Stimulated activated CD8-positive, alpha-beta memory T cell treated with anti-CD3 and anti-CD28 coated beads, Interleukin-4, amount 100 ng/mL, for 4 hours (primary cell): ENCODE measurements around the gene COBL.

Experiments used
- DNase-seq, 2 donors: peaks; one replicate each; pipeline ENCODE4 v3.0.0-alpha.2; 2020; ENCODE audit warnings: low read depth in 2 of 2, low spot score in 1 of 2

The COBL gene

DNA sequence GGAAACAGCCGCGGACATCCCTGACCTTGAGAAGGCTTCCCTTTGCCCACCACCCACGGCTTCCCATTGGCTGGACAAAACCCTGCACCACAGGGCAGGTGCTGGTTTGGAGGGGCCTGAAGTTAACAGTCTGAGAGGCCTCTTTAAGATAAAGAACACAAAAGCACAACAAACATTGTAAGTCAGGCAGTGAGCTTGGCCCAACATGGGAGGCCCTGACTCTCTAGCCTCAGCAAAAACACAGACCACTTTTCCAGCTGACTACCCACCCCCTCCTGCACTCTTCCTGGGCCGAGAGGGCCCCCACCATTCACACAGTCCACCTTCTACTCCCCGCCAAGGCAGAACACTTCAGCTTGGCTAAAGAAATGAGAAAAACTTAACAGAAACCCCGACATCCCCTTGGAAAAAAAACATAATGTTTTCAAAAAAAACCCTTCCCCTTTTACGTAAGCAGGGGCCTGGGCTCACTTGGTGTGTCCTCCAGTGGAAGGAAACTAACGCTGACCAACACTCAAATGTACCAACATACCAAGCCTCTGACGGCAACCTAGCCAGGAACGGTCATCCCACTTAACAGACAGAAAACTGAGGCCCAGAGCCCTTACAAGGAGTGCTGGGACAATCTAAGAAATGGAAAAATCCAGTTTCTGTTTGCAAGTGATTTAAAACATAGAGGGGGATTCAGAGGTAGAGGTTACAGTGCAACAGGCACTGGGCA lies 80.9 kb downstream of the COBL start:
- no peak for DNase-seq

DNA sequence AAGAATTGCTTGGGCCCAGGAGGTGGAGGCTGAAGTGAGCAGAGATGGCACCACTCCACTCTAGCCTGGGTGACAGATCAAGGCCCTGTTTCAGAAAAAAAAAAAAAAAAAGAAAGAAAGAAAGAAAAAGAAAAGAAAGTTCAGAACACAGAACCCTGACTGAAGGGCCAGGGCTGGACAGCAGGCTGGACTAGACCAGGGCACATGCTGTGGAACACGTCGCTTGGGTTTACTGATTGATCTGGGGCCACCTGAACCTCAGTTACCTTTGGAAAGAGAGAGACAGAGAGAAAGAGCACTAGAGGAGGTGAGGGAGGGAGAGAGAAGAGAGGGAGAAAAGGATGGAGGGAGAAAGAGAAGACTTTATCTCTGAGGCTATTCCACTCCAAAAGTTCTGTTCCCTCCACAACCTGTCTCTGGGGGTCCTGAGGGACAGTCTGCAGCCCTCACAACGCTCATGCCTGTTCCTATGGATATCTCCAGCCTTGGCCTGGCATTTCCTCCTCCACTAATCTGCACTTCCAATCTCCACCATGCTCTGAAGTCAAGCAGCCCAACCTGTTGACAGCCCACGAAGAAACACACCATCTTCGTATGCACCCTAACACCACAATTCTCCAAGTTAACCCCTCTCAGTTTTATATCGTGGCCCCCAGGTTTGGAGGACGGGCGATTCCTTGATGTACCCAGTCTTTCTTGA lies 81.8 kb downstream of the COBL start:
- no peak for DNase-seq

DNA sequence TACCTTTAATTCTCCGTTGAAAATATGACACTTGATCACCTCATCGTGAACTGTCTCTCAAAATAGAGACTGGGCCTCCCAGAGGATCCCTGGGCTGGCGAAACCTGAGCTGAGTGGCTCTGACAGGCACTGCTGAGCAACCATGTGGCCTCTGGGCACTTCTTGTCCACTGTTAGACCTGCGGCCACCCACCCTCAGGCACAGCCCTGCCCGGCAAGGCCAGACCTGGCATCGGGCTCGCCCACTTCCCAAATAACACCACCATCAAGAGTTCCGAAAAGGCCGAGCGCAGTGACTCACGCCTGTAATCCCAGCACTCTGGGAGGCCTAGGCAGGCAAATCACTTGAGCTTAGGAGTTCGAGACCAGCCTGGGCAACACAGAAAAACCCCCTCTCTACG lies 82.5 kb downstream of the COBL start:
- no peak for DNase-seq

DNA sequence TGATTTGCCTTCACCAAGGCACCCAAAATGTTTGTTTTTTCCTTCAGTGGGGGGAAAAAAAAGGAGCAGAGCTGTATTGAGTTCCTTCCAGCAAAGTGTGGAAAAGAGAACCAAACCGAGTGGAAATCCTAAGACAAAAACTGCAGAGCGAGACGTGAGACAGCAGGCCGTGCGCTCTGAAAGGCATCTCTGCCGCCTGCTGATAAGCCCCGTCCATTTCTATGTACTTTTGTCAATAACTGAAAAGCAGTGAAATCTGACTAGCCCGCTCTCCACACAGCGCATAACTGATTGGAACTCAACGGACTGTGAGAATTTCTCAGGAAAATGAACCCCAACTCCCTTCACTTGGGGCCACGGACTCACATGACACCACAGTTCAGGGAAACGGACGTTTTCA lies 83.2 kb downstream of the COBL start:
- DNase-seq = no peak

DNA sequence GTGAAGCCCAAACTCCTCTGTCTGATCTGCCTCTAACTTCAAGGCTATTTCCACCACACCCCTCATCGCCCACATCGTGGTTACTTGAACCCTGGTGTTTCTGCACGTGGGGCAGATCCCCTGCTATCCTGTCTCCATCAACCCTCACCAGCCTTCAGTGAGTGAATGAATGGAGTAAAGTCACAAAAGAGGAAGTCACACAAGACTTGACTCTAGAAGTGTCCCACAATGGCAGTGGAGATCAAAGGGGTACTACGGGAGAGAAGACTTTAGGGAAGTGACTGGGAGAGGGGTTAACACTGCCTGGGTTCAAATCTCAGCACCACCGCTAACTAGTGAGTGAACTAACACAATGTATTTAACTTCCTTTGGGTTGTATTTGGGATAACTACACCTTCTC lies 85.9 kb downstream of the COBL start:
- DNase-seq = no peak

DNA sequence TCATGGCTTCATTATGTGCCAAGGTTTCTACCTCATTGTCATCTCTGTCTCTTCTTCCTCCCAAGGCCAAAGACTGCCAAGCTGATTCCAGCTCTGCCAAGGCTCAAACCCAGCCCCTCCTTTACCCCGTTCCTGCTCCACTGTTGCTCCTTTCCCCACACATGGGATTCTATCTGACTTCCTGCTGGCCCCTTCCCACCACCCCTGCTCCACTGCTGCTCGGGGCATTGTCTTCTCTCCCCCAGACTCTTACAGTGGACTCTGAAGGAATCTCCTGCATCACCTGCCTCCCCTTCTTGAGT lies 86.3 kb downstream of the COBL start:
- DNase-seq = no peak

DNA sequence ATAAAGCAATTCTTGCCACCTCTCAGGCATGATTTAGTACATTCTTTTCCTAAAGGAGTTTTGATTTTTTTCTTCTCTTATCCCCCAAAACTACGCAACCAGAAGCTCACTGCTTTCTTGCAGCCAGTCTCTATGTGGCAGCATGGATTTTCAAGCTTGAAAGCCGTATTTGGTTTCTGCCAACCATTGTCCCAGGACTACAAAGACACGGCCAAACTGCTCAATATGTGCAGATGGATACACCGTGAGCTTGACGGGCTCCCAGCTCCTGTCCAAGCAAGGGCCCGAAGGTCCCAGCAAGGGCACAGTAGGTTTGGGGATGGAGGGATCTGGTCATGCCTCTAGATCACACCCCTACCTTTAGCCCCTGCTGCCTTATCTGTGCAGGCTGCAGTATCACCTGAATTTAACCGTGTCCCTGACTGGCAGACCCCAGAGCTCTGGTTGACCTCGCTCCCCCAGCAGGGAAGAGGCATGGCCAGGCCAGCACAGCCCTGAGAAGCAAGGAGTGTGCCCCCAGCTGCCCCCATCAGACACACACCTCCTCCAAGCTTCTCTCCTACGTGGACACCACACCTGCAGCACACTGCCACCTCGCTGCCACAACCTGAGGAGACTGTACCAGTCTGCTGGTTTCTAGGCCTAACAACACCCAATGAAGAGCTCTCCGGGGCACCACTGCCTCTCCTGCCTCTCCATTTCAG lies 86.8 kb downstream of the COBL start:
- no peak for DNase-seq

DNA sequence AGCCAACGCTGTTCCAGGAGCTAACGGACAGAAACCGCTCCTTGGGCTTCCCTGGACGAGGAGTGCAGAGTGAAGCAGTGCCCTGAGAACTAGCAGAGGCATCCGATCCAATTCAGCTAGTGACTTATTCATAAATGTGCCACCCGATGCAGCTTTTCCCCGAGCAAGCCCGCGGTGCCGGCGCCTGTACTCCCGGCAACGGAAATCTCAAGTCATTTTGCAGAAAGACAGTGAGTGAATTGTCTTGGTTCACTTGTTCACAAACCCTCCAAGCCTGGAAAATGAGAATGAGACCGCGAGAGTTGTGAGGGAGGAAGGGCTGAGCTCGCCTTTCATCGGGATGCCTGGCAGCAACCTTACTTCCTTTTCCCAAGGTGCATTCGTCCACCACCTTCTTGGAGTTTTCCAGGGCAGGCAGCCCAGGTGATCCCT lies 87.5 kb downstream of the COBL start:
- DNase-seq = no peak

DNA sequence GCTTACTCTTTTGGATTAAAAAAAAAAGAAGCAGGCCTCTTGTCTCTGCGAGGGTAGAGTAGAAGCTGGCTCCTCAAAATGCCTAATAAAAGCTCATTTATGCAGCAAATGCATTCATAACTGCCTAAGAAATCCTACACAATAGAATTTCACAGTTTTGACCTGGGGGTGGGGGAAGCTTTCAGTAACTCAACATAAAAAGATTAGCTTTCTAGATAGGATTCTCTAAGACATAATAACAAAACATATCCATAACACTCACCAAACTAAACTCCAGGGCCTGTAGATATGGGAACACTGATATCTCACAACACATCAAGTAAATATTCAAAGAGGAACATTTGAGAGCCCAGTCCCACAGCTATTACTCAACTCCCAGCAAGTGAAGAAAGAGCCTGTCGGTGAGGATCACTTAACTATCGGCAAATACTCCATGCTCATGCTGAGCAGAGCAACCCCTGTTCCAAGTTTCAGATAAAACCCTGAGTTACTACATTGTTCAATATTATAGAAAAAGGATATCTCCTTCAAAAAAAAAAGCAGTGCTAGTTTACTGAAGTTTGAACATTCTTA lies 88.1 kb downstream of the COBL start:
- DNase-seq = no peak

DNA sequence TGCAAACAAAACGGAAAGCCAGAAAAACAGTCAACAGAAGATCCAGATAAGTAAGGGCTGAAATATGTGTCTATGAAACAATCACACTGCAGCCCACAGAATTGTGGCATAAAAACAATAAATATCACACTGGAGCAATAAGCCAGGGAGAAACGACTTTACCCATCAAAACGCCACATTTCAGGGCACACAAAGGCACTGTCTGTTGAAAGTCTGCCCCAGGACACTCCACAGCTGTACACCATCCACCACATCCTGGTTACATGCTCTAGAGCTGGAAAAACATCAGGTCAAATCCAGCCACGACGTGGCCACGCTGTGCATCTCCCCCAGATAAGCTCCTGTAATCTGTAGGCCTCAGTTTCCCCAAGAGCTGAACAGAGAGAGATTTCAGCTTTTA lies 88.7 kb downstream of the COBL start:
- DNase-seq = no peak

DNA sequence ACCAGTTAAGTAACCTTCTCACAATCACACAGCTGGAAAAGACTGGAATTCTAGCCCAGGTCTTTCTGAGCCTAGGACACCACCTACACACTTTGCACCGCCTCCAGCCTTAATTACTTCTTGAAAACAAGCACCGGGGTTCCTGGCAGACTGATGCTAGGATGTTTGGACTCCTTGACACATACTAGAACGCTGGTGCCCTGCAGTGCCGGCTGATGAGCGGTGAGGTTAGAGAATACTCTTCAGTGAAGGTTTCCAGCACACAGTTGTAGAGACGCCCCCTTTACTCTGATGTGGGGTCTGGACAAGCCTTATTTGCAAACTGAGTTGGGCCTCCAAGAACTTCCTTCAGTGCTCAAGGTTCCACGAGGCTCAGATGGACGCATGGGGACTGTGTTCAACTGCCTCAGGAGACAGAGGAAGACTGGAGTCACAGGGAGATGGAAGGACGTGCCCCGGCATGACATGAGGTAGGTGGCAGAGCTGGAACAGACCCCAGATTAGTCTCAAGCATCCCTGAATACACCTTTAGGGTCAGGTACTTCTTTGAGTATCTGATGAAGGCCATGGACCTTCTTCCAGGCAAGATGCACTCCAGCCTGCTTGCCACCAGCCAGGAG lies 89.6 kb downstream of the COBL start:
- DNase-seq = no peak

DNA sequence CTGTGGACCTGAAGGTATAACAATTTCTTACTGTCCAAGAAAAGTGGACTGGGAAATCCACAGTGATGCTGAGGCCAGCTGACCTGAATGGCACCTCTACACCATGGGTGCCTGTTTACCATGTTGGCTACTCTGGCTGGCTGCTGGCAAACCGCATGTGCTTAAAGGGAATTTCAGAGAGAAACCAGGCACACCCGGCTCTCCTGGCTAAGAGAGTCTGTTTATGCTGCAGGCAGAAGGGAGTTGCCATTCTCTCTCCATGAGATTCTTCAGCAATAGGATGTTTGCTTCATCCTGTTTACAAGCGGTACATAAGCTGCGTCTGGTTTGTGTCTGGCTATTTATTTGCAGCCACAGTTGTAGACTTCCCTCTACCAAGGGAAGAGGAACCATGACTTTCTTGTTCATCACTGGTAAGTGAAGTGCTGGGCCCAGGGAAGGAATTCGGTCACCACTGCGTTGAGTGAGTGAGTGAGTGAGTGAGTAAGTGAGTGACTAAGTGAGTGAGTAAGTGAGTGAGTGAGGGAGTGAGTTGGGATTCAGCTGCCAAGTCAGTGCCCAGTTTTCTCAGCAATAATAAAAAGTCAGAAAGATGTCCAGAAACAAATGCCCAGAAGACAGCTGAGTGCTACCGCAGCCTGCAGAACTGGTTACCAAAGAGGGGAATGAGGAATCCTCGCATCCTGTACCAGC lies 90.4 kb downstream of the COBL start:
- DNase-seq = no peak

DNA sequence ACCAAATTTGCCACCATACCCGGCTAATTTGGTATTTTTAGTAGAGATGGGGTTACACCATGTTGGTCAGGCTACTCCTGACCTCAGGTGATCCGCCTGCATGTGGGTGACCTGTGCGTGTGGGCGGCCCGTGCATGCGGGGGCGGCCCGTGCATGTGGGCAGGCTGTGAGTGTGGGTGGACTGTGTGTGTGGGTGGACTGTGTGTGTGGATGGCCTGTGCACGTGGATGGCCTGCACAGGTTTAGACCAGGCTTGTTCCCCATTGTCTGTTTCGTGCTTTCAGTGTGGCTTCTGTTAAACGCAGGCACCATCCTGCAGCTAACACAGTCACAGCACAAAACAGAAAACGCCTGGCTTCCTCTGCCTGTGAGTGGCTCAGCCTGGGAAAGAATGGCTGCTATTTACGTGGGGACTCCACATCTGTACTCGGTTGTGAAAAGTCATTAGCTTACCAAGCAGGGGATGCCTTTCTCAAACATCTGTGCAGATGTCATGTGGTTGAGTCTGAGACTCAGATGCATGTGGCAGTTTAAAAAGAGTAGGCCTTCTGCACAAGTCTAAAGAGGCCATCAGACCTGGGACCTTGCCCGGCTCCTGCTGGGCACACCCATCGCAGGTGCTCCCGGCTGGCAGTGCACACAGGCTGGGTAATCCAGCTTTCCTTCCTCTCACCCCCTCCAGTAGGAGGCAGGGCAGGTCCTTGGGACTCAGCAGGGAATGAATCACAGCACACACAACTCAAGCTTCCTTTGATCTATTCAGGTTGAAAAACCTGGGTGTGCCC lies 91.6 kb downstream of the COBL start:
- DNase-seq = no peak

DNA sequence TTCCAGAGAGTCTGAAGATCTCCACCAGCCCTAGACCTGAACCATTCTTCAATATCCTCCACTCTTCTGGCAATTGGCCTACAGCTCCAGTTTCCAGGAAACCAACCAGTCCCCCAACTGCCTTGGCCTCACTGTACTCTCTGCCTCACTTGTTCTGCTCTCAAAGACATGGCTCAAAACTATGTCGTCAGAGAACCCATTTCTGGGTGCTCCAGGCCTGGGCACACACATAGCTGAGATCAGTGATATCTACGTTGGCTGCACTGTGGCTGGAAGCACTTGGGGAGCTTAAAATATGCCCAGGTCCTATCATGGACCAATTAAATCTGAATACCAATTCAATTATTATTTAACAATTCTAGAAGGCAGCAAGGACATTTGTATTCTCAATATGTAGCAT lies 93.1 kb downstream of the COBL start:
- no peak for DNase-seq

DNA sequence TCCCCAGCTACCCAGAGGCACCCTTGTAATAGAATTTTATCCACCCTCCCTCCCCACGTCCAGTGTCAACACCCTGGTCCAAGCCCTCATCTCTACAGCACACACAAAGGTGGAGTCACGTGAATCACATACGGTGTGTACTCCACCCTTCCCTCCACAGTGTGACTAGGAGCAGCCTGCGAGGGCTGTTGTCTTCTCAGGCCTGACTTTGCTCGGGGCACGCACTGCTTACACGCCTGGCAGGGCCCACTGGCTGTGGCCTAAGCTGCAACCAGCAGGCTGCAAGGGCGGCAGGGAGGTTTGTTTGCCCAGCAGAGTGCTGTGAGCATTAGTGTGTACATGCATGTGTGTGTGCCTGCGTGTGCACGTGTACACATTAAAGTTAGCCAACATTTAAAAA lies 93.7 kb downstream of the COBL start:
- no peak for DNase-seq

DNA sequence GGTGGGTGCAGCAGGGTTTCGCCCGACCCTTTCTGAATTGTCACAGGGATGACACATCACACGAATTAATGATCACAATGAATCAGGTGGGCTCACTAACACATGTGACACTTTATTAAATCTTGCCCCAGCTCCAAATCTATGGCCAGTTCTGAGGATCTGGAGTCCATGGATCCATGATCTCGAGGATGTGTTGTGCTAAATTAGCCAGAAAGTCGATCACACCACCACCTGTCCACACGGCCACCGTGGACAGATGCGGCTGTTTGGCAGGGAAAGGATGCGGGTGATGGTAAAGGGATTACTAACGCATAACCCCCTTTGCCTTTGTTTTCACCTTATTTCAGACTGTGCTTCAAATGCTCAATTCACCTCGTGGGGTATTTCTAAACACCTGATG lies 96.4 kb downstream of the COBL start:
- DNase-seq = no peak

DNA sequence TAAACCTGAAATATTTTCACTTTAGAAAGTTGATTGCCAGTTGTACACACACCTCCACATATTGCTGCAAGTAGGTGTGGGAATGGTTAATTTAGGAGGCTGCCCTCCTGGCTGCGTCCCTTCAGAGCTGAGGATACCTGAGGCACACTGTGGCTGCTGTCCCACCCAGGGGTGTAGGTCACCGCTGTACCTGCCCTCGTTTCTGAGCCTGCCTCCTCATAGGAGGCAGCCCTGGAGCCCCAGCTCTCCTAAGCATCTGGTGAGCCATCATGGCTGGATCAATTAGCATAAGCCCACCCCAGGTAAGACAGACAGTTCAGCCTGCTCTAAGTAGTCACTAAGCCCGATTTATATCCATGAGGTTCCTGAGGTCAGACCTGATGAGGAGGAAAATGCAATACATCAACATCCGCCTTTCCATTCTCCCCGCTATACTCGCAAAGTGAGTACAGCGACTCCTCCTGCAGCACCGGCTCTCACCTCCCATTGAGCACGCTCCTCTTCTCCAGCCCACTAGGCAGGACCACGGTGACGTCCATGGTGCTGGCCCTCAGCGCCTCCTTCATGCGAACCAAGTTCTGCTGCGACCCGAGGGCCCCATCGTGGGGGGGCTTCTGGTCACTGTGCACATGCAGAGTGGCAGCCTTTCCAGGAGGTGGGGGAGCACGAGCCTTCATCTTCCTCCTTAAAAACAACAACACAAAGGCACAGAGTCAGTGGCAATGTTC lies 97.2 kb downstream of the COBL start:
- DNase-seq = no peak

DNA sequence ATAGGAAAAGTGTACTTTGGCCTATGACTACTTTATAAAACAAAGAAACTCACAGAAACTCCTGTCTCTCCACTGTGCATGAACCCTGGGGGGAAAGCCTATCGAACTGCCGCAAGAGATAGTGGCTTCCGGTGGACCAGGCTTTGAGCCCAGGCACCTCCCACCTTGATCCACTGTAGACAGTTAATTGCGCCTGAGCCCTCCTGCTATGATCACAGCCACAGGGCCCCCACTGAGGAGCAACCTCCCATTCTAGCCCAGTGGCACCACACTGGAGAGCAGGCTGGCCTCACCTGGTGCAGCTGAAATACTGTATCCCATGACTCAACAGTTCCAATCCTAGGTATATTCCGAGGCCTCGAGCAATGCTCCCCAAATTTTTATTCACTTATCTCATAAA lies 98.8 kb downstream of the COBL start:
- no peak for DNase-seq

DNA sequence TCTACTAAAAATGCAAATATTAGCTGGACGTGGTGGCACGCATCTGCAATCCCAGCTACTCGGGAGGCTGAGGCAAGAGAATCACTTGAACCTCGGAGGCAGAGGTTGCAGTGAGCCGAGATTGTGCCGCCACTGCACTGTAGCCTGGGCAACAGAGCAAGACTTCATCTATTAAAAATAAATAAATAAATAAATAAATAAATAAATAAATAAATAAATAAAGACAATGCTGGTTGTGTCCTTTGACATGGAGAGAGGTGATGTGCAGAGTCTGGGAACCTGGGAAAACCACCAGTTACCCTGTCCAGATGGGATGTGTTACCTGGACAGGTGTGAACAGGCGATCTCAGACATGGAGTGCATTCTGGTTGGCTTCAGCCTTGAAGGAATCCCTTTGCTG lies 102.5 kb downstream of the COBL start:
- DNase-seq = no peak

DNA sequence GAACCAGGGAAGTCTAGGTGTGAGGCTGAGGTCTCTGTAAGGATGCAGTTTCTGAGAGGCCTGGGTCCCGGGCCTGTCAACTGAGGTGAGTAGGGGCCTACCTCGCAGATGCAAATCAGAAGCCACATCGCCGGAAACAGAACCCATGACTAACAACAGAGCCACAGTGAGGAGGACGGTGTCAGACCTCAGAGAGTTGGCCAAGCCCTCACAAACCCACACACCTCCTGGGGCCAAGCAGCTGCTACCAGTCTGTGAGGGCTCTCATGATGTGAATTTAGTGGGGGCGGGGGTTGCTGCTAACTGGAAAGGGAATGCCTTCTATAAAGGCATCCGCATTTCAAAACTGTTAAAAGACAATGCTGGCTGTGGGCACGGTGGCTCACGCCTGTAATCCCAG lies 103.0 kb downstream of the COBL start:
- DNase-seq = no peak
